IMR-90 (cell line): ENCODE measurements around the gene GPER1.

Experiments used
- BHLHE40 ChIP-seq: fragments of 150-350 bp; IDR thresholded peaks from 2 replicates; pipeline ENCODE4 v1.6.1; 2016; ENCODE audit warnings: mild to moderate bottlenecking, low read depth, low read length
- CEBPB ChIP-seq: IDR thresholded peaks from 2 replicates; pipeline ENCODE4 v1.6.1; 2012; ENCODE audit warnings: low read depth, low read length, improper control_type of control experiment
- FOS ChIP-seq: fragments of 150-350 bp; IDR thresholded peaks from 2 replicates; pipeline ENCODE4 v1.6.1; 2016; ENCODE audit warnings: low read depth, low read length
- MAZ ChIP-seq: IDR thresholded peaks from 2 replicates; pipeline ENCODE4 v1.6.1; 2012; ENCODE audit warnings: low read depth, mild to moderate bottlenecking, low read length, improper control_type of control experiment, moderate library complexity, borderline replicate concordance
- MXI1 ChIP-seq: IDR thresholded peaks from 2 replicates; pipeline ENCODE4 v1.6.1; 2012; ENCODE audit warnings: low read depth, mild to moderate bottlenecking, low read length, moderate library complexity, borderline replicate concordance
- NFE2L2 ChIP-seq: fragments of 150-350 bp; IDR thresholded peaks from 2 replicates; pipeline ENCODE4 v1.6.1; 2016; ENCODE audit warnings: low read depth, mild to moderate bottlenecking, low read length
- POLR2A ChIP-seq: IDR thresholded peaks from 2 replicates; pipeline ENCODE4 v1.6.1; 2012; ENCODE audit warnings: mild to moderate bottlenecking, low read depth, low read length
- RAD21 ChIP-seq: IDR thresholded peaks from 2 replicates; pipeline ENCODE4 v1.6.1; 2012; ENCODE audit warnings: low read length, improper control_type of control experiment
- RCOR1 ChIP-seq: IDR thresholded peaks from 2 replicates; pipeline ENCODE4 v1.6.1; 2012; ENCODE audit warnings: mild to moderate bottlenecking, low read length, improper control_type of control experiment; ENCODE audit not compliant: insufficient replicate concordance
- RFX5 ChIP-seq: IDR thresholded peaks from 2 replicates; pipeline ENCODE4 v1.8.0; 2012; ENCODE audit warnings: low read depth, mild to moderate bottlenecking, low read length, moderate library complexity
- SMC3 ChIP-seq: fragments of 150-350 bp; IDR thresholded peaks from 2 replicates; pipeline ENCODE4 v1.6.1; 2016; ENCODE audit warnings: low read depth, mild to moderate bottlenecking, antibody characterized with exemption, low read length, moderate library complexity
- TF ChIP-seq, protein P1 (sequence below): conservative IDR thresholded peaks from 2 replicates; pipeline ENCODE4 v1.5.1; 2012; ENCODE audit warnings: mild to moderate bottlenecking, low read depth, low read length, improper control_type of control experiment

DNA sequence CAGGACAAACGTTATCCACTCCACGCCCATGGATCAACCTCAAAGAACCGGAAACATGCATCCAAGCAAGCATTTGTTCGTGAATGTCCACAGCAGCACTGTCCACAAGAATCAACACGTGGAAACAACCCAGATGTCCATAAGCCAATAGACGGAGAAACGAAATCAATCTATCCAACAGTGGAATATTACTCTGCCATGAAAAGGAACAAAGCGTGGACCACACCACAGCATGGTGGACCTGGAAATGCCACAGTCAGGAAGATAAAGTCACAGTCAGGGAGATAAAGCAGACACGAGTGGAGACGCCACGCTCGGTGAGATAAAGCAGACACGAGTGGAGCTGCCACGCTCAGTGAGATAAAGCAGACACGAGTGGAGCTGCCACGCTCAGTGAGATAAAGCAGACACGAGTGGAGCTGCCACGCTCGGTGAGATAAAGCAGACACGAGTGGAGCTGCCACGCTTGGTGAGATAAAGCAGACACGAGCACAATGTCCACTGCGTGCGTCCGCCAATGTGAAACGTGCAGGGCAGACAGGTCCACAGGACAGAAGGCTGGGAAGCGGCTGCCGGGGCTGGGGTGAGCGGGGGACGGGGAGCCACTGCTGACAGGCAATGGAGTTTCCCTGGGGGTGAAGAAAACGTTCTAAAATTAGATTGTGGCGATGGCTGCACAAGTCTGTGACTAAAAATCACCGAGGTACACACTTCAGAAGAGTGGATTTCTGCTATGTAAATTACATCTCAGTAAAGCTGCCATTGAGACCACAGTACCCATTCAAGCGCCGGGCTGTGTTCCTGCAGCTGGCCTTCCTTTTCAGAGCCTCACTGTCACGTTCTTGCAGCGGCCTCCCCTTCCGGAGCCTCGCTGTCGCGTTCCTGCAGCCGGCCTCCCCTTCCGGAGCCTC is 10.6 kb downstream of the GPER1 start:
- TF ChIP-seq, protein P1, sequence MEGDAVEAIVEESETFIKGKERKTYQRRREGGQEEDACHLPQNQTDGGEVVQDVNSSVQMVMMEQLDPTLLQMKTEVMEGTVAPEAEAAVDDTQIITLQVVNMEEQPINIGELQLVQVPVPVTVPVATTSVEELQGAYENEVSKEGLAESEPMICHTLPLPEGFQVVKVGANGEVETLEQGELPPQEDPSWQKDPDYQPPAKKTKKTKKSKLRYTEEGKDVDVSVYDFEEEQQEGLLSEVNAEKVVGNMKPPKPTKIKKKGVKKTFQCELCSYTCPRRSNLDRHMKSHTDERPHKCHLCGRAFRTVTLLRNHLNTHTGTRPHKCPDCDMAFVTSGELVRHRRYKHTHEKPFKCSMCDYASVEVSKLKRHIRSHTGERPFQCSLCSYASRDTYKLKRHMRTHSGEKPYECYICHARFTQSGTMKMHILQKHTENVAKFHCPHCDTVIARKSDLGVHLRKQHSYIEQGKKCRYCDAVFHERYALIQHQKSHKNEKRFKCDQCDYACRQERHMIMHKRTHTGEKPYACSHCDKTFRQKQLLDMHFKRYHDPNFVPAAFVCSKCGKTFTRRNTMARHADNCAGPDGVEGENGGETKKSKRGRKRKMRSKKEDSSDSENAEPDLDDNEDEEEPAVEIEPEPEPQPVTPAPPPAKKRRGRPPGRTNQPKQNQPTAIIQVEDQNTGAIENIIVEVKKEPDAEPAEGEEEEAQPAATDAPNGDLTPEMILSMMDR, result no peak
- TF ChIP-seq POLR2A (no peak), RFX5 (no peak), SMC3 (no peak), BHLHE40 (no peak), MXI1 (no peak), RCOR1 (no peak), NFE2L2 (no peak), CEBPB (no peak), RAD21 (no peak), MAZ (no peak), FOS (no peak)
